Measurements from ENCODE around the gene RNU7-1. TPM values are rescaled to one million over a fixed set of nuclear protein-coding genes. Genes with fewer than 3 reads are reported as not detected.
A peak's percentile ranks its signal among the peaks of the same experiment; 100 is the strongest.
"Not testable (repeated sequence)": the region's sequence is repeated elsewhere in the genome, so short reads cannot be mapped to it uniquely, and the experiment has no call there.

RNU7-1 gene
- not detected in 2 replicates for total RNA-seq (2014; rRNA removed; shearing (Covaris generic); ENCODE audit: low replicate concordance)

- in situ Hi-C loops (cut with HindIII; ENCODE audit: low pct_unique_long_range_greater_than_20kb, low sequenced_read_pairs): no loop called here
- peak; percentile 97 for DNase-seq (ENCODE audit: low read depth)
Measured at GRCh38 chr12:6943722-6944380, at the start of gene RNU7-1, which contains the start of gene C12orf57. TSS of gene RNU7-1 (plus strand) at chr12:6943816. TSS of gene C12orf57 (plus strand) at chr12:6944022. CDS start at chr12:6944122, 100 bp downstream.

- in situ Hi-C loops (cut with HindIII; ENCODE audit: low pct_unique_long_range_greater_than_20kb, low sequenced_read_pairs): no loop called here
Measured at GRCh38 chr12:6894321-6894720, 49.3 kb upstream of the RNU7-1 start.

GRCh38 chr12:6896846-6897435, 46.7 kb upstream of the RNU7-1 start:
- no peak for DNase-seq (ENCODE audit: low read depth)
- in situ Hi-C loops (cut with HindIII; ENCODE audit: low pct_unique_long_range_greater_than_20kb, low sequenced_read_pairs): no loop called here

More at GRCh38 chr12:6894321-6894720, 49.3 kb upstream of the RNU7-1 start:
- no peak for DNase-seq (ENCODE audit: low read depth)

- DNase-seq (ENCODE audit: low read depth): no peak
- in situ Hi-C loops (cut with HindIII; ENCODE audit: low pct_unique_long_range_greater_than_20kb, low sequenced_read_pairs): no loop called here
Measured at GRCh38 chr12:6899427-6899826, 44.2 kb upstream of the RNU7-1 start.

- peak; percentile 43 for DNase-seq (ENCODE audit: low read depth)
- in situ Hi-C loops (cut with HindIII; ENCODE audit: low pct_unique_long_range_greater_than_20kb, low sequenced_read_pairs): no loop called here
Measured at GRCh38 chr12:6899837-6900519, 43.6 kb upstream of the RNU7-1 start.

GRCh38 chr12:6902448-6902847, 41.2 kb upstream of the RNU7-1 start:
- in situ Hi-C loops (cut with HindIII; ENCODE audit: low pct_unique_long_range_greater_than_20kb, low sequenced_read_pairs): no loop called here
- DNase-seq (ENCODE audit: low read depth): no peak

- DNase-seq (ENCODE audit: low read depth): no peak
- in situ Hi-C loops (cut with HindIII; ENCODE audit: low pct_unique_long_range_greater_than_20kb, low sequenced_read_pairs): no loop called here
Measured at GRCh38 chr12:6903722-6904121, 39.9 kb upstream of the RNU7-1 start.

GRCh38 chr12:6904280-6905276, 39.0 kb upstream of the RNU7-1 start, which contains the start of gene LRRC23:
TSS of gene LRRC23 (plus strand) at chr12:6904822. CDS start at chr12:6905634, 812 bp downstream.
- DNase-seq (ENCODE audit: low read depth): peak; percentile 93
- in situ Hi-C loops (cut with HindIII; ENCODE audit: low pct_unique_long_range_greater_than_20kb, low sequenced_read_pairs): no loop called here

GRCh38 chr12:6905414-6906040, 38.1 kb upstream of the RNU7-1 start:
- DNase-seq (ENCODE audit: low read depth): no peak
- in situ Hi-C loops (cut with HindIII; ENCODE audit: low pct_unique_long_range_greater_than_20kb, low sequenced_read_pairs): no loop called here

GRCh38 chr12:6908141-6908540, 35.5 kb upstream of the RNU7-1 start:
- in situ Hi-C loops (cut with HindIII; ENCODE audit: low pct_unique_long_range_greater_than_20kb, low sequenced_read_pairs); DNase-seq (ENCODE audit: low read depth): not testable (repeated sequence)

GRCh38 chr12:6909421-6910145, 34.0 kb upstream of the RNU7-1 start:
- in situ Hi-C loops (cut with HindIII; ENCODE audit: low pct_unique_long_range_greater_than_20kb, low sequenced_read_pairs): no loop called here
- DNase-seq (ENCODE audit: low read depth): no peak

GRCh38 chr12:6912164-6912935, 31.3 kb upstream of the RNU7-1 start:
- in situ Hi-C loops (cut with HindIII; ENCODE audit: low pct_unique_long_range_greater_than_20kb, low sequenced_read_pairs): no loop called here
- DNase-seq (ENCODE audit: low read depth): no peak

- DNase-seq (ENCODE audit: low read depth): peak; percentile 69
- in situ Hi-C loops (cut with HindIII; ENCODE audit: low pct_unique_long_range_greater_than_20kb, low sequenced_read_pairs): no loop called here
Measured at GRCh38 chr12:6914246-6914946, 29.2 kb upstream of the RNU7-1 start, which contains the start of gene ENO2. TSS of gene ENO2 (plus strand) at chr12:6914580. CDS start at chr12:6915833, 1,253 bp downstream.

GRCh38 chr12:6914947-6915788, 28.4 kb upstream of the RNU7-1 start:
- peak; percentile 67 for DNase-seq (ENCODE audit: low read depth)
- in situ Hi-C loops (cut with HindIII; ENCODE audit: low pct_unique_long_range_greater_than_20kb, low sequenced_read_pairs): no loop called here

GRCh38 chr12:6915789-6916285, 27.8 kb upstream of the RNU7-1 start:
- in situ Hi-C loops (cut with HindIII; ENCODE audit: low pct_unique_long_range_greater_than_20kb, low sequenced_read_pairs): no loop called here
- DNase-seq (ENCODE audit: low read depth): no peak
